ENCODE data around the gene IKBIP.
A peak's percentile ranks its signal among the peaks of the same experiment; 100 is the strongest.
"Not testable (repeated sequence)": the region's sequence is repeated elsewhere in the genome, so short reads cannot be mapped to it uniquely, and the experiment has no call there.

The IKBIP gene

GRCh38 chr12:98579347-98579746 lies 65.2 kb downstream of the IKBIP start:
- TF ChIP-seq CTCF (IDR thresholded peaks at IDR 0.05; ENCODE audit: insufficient read depth, low read depth, low read length, missing control alignments): no peak
- DNase-seq (ENCODE audit: low read depth): no peak

GRCh38 chr12:98578821-98579220 lies 65.8 kb downstream of the IKBIP start:
- no peak for TF ChIP-seq CTCF (IDR thresholded peaks at IDR 0.05; ENCODE audit: insufficient read depth, low read depth, low read length, missing control alignments)
- peak; percentile 32 for DNase-seq (ENCODE audit: low read depth)
- no peak overlapping the region for H3K4me3 ChIP-seq (ENCODE audit: low read length)

More at GRCh38 chr12:98579347-98579746, 65.2 kb downstream of the IKBIP start:
- no peak overlapping the region for H3K4me3 ChIP-seq (ENCODE audit: low read length)

GRCh38 chr12:98578392-98578791 lies 66.2 kb downstream of the IKBIP start:
- DNase-seq (ENCODE audit: low read depth): no peak
- TF ChIP-seq CTCF (IDR thresholded peaks at IDR 0.05; ENCODE audit: insufficient read depth, low read depth, low read length, missing control alignments): no peak
- no peak overlapping the region for H3K4me3 ChIP-seq (ENCODE audit: low read length)

DNA sequence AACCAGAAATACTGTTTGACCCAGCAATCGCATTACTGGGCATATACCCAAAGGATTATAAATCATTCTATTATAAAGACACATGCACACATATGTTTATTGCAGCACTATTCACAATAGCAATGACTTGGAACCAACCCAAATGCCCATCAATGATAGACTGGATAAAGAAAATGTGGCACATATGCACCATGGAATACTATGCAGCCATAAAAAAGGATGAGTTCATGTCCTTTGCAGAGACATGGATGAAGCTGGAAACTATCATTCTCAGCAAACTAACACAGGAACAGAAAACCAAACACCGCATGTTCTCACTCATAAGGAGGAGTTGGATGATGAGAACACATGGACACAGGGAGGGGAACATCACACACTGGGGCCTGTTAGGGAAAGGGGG lies 67.8 kb downstream of the IKBIP start:
- not testable (repeated sequence) for H3K4me3 ChIP-seq (ENCODE audit: low read length); DNase-seq (ENCODE audit: low read depth)

DNA sequence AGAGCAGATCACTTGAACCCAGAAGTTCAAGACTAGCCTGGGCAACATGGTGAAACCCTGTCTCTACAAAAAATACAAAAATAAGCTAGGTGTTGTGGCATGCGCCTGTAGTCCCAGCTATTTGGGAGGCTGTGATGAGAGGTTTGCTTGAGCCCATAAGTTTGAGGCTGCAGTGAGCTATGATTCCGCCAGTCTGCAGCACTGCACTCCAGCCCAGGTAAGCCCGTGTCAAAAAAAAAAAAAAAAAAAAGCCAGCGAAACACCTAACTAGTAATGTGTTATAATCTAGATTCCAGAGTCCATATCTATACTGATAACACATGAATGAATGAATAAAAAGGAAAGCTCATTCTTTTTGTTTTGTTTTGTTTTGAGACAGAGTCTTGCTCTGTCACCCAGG lies 69.6 kb downstream of the IKBIP start:
- H3K4me3 ChIP-seq (ENCODE audit: low read length): no peak overlapping the region
- TF ChIP-seq CTCF (IDR thresholded peaks at IDR 0.05; ENCODE audit: insufficient read depth, low read depth, low read length, missing control alignments): no peak
- no peak for DNase-seq (ENCODE audit: low read depth)

All from epithelial cell of esophagus (primary cell).